Chondrocyte (in vitro differentiated cells): ENCODE data around the gene HNRNPA3. TPM values are rescaled to one million over a fixed set of nuclear protein-coding genes. Genes with fewer than 3 reads are reported as not detected.

ENCODE experiments used
- DNase-seq: peaks from one replicate; pipeline ENCODE4 v3.0.0; 2021; ENCODE audit warnings: mixed read lengths, low spot score
- H3K27ac Mint-ChIP-seq: one replicate; pipeline ENCODE4 v1.8.0; 2021; ENCODE audit warnings: mild to moderate bottlenecking, moderate library complexity, mixed read lengths; ENCODE audit not compliant: unreplicated experiment
- H3K27me3 Mint-ChIP-seq: 2 replicates; pipeline ENCODE4 v1.8.0; 2021; ENCODE audit warnings: low read depth, mixed read lengths
- H3K36me3 Mint-ChIP-seq: 2 replicates; pipeline ENCODE4 v1.8.0; 2021; ENCODE audit warnings: low read depth, mixed read lengths
- H3K4me1 Mint-ChIP-seq: 2 replicates; pipeline ENCODE4 v1.8.0; 2021; ENCODE audit warnings: low read depth, mild to moderate bottlenecking, mixed read lengths
- H3K4me3 Mint-ChIP-seq: one replicate; pipeline ENCODE4 v1.8.0; 2021; ENCODE audit warnings: mild to moderate bottlenecking, moderate library complexity, mixed read lengths; ENCODE audit not compliant: unreplicated experiment
- H3K9me3 Mint-ChIP-seq: 2 replicates; pipeline ENCODE4 v1.8.0; 2021; ENCODE audit warnings: low read depth, mixed read lengths
- long read RNA-seq: library from polyadenylated mRNA; stranded (forward); transcript quantifications from one replicate; pipeline ENCODE4 v2.0.0, GENCODE V29; 2021
- total RNA-seq: library from RNA; stranded (reverse); gene quantifications from 3 replicates; pipeline ENCODE4 v1.2.1, GENCODE V29; 2021
- TF ChIP-seq, protein P1 (sequence below): fragments of 200-600 bp; sonication (generic); IDR thresholded peaks from 2 replicates; pipeline ENCODE4 v1.5.0; 2021; ENCODE audit warnings: antibody characterized with exemption, mild to moderate bottlenecking, moderate library complexity

Gene HNRNPA3
- total RNA-seq = 98.0 to 153 TPM (median 106 TPM) in 3 replicates
- long read RNA-seq, full-length matches to known transcripts = 31 of 51 reads
- long read RNA-seq, partial matches to known transcripts = 5 of 51 reads
- long read RNA-seq, other reads (novel, unspliced or antisense) = 15 of 51 reads

- DNase-seq = peak; percentile 100
- peak within 1 kb of the TSS; percentile 100 for H3K27ac Mint-ChIP-seq
- H3K36me3 Mint-ChIP-seq = peaks cover 15% of the 10 kb centered on the region
- H3K4me3 Mint-ChIP-seq = peak within 1 kb of the TSS; percentile 91
- peaks cover 43% of the 10 kb centered on the region for H3K4me1 Mint-ChIP-seq
- no peaks in the 10 kb centered on the region for H3K9me3 Mint-ChIP-seq
- H3K27me3 Mint-ChIP-seq = no peaks in the 10 kb centered on the region
- TF ChIP-seq, protein P1, sequence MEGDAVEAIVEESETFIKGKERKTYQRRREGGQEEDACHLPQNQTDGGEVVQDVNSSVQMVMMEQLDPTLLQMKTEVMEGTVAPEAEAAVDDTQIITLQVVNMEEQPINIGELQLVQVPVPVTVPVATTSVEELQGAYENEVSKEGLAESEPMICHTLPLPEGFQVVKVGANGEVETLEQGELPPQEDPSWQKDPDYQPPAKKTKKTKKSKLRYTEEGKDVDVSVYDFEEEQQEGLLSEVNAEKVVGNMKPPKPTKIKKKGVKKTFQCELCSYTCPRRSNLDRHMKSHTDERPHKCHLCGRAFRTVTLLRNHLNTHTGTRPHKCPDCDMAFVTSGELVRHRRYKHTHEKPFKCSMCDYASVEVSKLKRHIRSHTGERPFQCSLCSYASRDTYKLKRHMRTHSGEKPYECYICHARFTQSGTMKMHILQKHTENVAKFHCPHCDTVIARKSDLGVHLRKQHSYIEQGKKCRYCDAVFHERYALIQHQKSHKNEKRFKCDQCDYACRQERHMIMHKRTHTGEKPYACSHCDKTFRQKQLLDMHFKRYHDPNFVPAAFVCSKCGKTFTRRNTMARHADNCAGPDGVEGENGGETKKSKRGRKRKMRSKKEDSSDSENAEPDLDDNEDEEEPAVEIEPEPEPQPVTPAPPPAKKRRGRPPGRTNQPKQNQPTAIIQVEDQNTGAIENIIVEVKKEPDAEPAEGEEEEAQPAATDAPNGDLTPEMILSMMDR = peak; percentile 67
Observed at GRCh38 chr2:177212106-177212890, at the start of gene HNRNPA3. Gene HNRNPA3, plus strand, starts transcription at chr2:177212794. Its CDS starts 6 bp downstream, at chr2:177212800.

GRCh38 chr2:177164131-177164530, 48.5 kb upstream of the HNRNPA3 start:
- Mint-ChIP-seq H3K36me3 (no peaks in the 10 kb centered on the region), H3K4me1 (peaks cover 26% of the 10 kb centered on the region), H3K9me3 (no peaks in the 10 kb centered on the region), H3K27ac (no peak overlapping the region), H3K4me3 (no peak overlapping the region), H3K27me3 (no peaks in the 10 kb centered on the region)
- TF ChIP-seq, protein P1 = no peak
- no peak for DNase-seq

GRCh38 chr2:177164584-177165052, 48.0 kb upstream of the HNRNPA3 start:
- no peaks in the 10 kb centered on the region for H3K27me3 Mint-ChIP-seq
- H3K4me1 Mint-ChIP-seq = peaks cover 29% of the 10 kb centered on the region
- no peaks in the 10 kb centered on the region for H3K36me3 Mint-ChIP-seq
- DNase-seq = no peak
- no peaks in the 10 kb centered on the region for H3K9me3 Mint-ChIP-seq
- TF ChIP-seq, protein P1 = peak; percentile 100
- no peak overlapping the region for H3K27ac Mint-ChIP-seq
- H3K4me3 Mint-ChIP-seq = no peak overlapping the region

- DNase-seq = no peak
- no peaks in the 10 kb centered on the region for H3K36me3 Mint-ChIP-seq
- no peak overlapping the region for H3K4me3 Mint-ChIP-seq
- no peaks in the 10 kb centered on the region for H3K27me3 Mint-ChIP-seq
- no peak overlapping the region for H3K27ac Mint-ChIP-seq
- TF ChIP-seq, protein P1 = no peak
- peaks cover 34% of the 10 kb centered on the region for H3K4me1 Mint-ChIP-seq
- no peaks in the 10 kb centered on the region for H3K9me3 Mint-ChIP-seq
Observed at GRCh38 chr2:177165061-177165583, 47.5 kb upstream of the HNRNPA3 start.
